ENCODE data around the gene EDEM3.
"Not testable (repeated sequence)": the region's sequence is repeated elsewhere in the genome, so short reads cannot be mapped to it uniquely, and the experiment has no call there.

The EDEM3 gene

GRCh38 chr1:184764483-184764882 lies 9.8 kb upstream of the EDEM3 start:
- Histone ChIP-seq H3K4me1 (ENCODE audit: control insufficient read depth, insufficient read depth, low read length) (no peaks in the 10 kb centered on the region), H3K4me2 (ENCODE audit: low read length) (no peak overlapping the region), H3K4me3 (ENCODE audit: low read length) (no peak overlapping the region), H3K36me3 (ENCODE audit: insufficient read depth, low read length) (no peaks in the 10 kb centered on the region), H3K27me3 (ENCODE audit: control insufficient read depth, insufficient read depth, low read length) (peaks cover 7% of the 10 kb centered on the region), H3K9me3 (replicated peaks; ENCODE audit: low read length) (no peaks in the 10 kb centered on the region), H3K9ac (ENCODE audit: low read depth, low read length) (no peak overlapping the region)

- H3K4me3 ChIP-seq (ENCODE audit: low read length); H3K9me3 ChIP-seq (replicated peaks; ENCODE audit: low read length); H3K4me1 ChIP-seq (ENCODE audit: control insufficient read depth, insufficient read depth, low read length); H3K4me2 ChIP-seq (ENCODE audit: low read length); H3K27me3 ChIP-seq (ENCODE audit: control insufficient read depth, insufficient read depth, low read length); H3K36me3 ChIP-seq (ENCODE audit: insufficient read depth, low read length); H3K9ac ChIP-seq (ENCODE audit: low read depth, low read length): not testable (repeated sequence)
Measured at GRCh38 chr1:184763520-184763919, 8.9 kb upstream of the EDEM3 start.

- no peaks in the 10 kb centered on the region for H3K4me1 ChIP-seq (ENCODE audit: control insufficient read depth, insufficient read depth, low read length)
- H3K9ac ChIP-seq (ENCODE audit: low read depth, low read length): no peak overlapping the region
- H3K9me3 ChIP-seq (replicated peaks; ENCODE audit: low read length): no peaks in the 10 kb centered on the region
- H3K4me2 ChIP-seq (ENCODE audit: low read length): no peak overlapping the region
- H3K4me3 ChIP-seq (ENCODE audit: low read length): no peak overlapping the region
- H3K27me3 ChIP-seq (ENCODE audit: control insufficient read depth, insufficient read depth, low read length): no peaks in the 10 kb centered on the region
- H3K36me3 ChIP-seq (ENCODE audit: insufficient read depth, low read length): no peaks in the 10 kb centered on the region
Measured at GRCh38 chr1:184761969-184762485, 7.4 kb upstream of the EDEM3 start.

GRCh38 chr1:184759651-184760050 lies 5.0 kb upstream of the EDEM3 start:
- Histone ChIP-seq H3K4me2 (ENCODE audit: low read length) (no peak overlapping the region), H3K9ac (ENCODE audit: low read depth, low read length) (no peak overlapping the region), H3K9me3 (replicated peaks; ENCODE audit: low read length) (no peaks in the 10 kb centered on the region), H3K27me3 (ENCODE audit: control insufficient read depth, insufficient read depth, low read length) (no peaks in the 10 kb centered on the region), H3K36me3 (ENCODE audit: insufficient read depth, low read length) (no peaks in the 10 kb centered on the region), H3K4me1 (ENCODE audit: control insufficient read depth, insufficient read depth, low read length) (peaks cover 5% of the 10 kb centered on the region), H3K4me3 (ENCODE audit: low read length) (no peak overlapping the region)

GRCh38 chr1:184759112-184759511 lies 4.5 kb upstream of the EDEM3 start:
- H3K4me2 ChIP-seq (ENCODE audit: low read length): no peak overlapping the region
- peaks cover 5% of the 10 kb centered on the region for H3K4me1 ChIP-seq (ENCODE audit: control insufficient read depth, insufficient read depth, low read length)
- no peak overlapping the region for H3K9ac ChIP-seq (ENCODE audit: low read depth, low read length)
- no peaks in the 10 kb centered on the region for H3K9me3 ChIP-seq (replicated peaks; ENCODE audit: low read length)
- H3K36me3 ChIP-seq (ENCODE audit: insufficient read depth, low read length): no peaks in the 10 kb centered on the region
- H3K4me3 ChIP-seq (ENCODE audit: low read length): no peak overlapping the region
- no peaks in the 10 kb centered on the region for H3K27me3 ChIP-seq (ENCODE audit: control insufficient read depth, insufficient read depth, low read length)

- Histone ChIP-seq H3K4me3 (ENCODE audit: low read length) (no peak overlapping the region), H3K4me1 (ENCODE audit: control insufficient read depth, insufficient read depth, low read length) (peaks cover 13% of the 10 kb centered on the region), H3K9ac (ENCODE audit: low read depth, low read length) (no peak overlapping the region), H3K36me3 (ENCODE audit: insufficient read depth, low read length) (no peaks in the 10 kb centered on the region), H3K27me3 (ENCODE audit: control insufficient read depth, insufficient read depth, low read length) (no peaks in the 10 kb centered on the region), H3K9me3 (replicated peaks; ENCODE audit: low read length) (no peaks in the 10 kb centered on the region), H3K4me2 (ENCODE audit: low read length) (no peak overlapping the region)
Measured at GRCh38 chr1:184757891-184758290, 3.2 kb upstream of the EDEM3 start.

- no peak overlapping the region for H3K9ac ChIP-seq (ENCODE audit: low read depth, low read length)
- no peaks in the 10 kb centered on the region for H3K36me3 ChIP-seq (ENCODE audit: insufficient read depth, low read length)
- no peak overlapping the region for H3K4me3 ChIP-seq (ENCODE audit: low read length)
- peaks cover 16% of the 10 kb centered on the region for H3K4me1 ChIP-seq (ENCODE audit: control insufficient read depth, insufficient read depth, low read length)
- H3K9me3 ChIP-seq (replicated peaks; ENCODE audit: low read length): no peaks in the 10 kb centered on the region
- no peak overlapping the region for H3K4me2 ChIP-seq (ENCODE audit: low read length)
- H3K27me3 ChIP-seq (ENCODE audit: control insufficient read depth, insufficient read depth, low read length): no peaks in the 10 kb centered on the region
Measured at GRCh38 chr1:184757406-184757805, 2.7 kb upstream of the EDEM3 start.

- Histone ChIP-seq H3K4me3 (ENCODE audit: low read length) (peak overlapping the region; percentile 86), H3K4me1 (ENCODE audit: control insufficient read depth, insufficient read depth, low read length) (peaks cover 16% of the 10 kb centered on the region), H3K36me3 (ENCODE audit: insufficient read depth, low read length) (no peaks in the 10 kb centered on the region), H3K27me3 (ENCODE audit: control insufficient read depth, insufficient read depth, low read length) (no peaks in the 10 kb centered on the region), H3K9ac (ENCODE audit: low read depth, low read length) (peak overlapping the region; percentile 77), H3K9me3 (replicated peaks; ENCODE audit: low read length) (no peaks in the 10 kb centered on the region), H3K4me2 (ENCODE audit: low read length) (peak overlapping the region; percentile 89)
Measured at GRCh38 chr1:184755226-184756065, 788 bp upstream of the EDEM3 start.

GRCh38 chr1:184753608-184754475 lies 816 bp downstream of the EDEM3 start:
- H3K36me3 ChIP-seq (ENCODE audit: insufficient read depth, low read length): no peaks in the 10 kb centered on the region
- no peaks in the 10 kb centered on the region for H3K27me3 ChIP-seq (ENCODE audit: control insufficient read depth, insufficient read depth, low read length)
- no peaks in the 10 kb centered on the region for H3K9me3 ChIP-seq (replicated peaks; ENCODE audit: low read length)
- peak overlapping the region; percentile 94 for H3K9ac ChIP-seq (ENCODE audit: low read depth, low read length)
- peak overlapping the region; percentile 85 for H3K4me2 ChIP-seq (ENCODE audit: low read length)
- peaks cover 16% of the 10 kb centered on the region for H3K4me1 ChIP-seq (ENCODE audit: control insufficient read depth, insufficient read depth, low read length)
- H3K4me3 ChIP-seq (ENCODE audit: low read length): peak overlapping the region; percentile 95

GRCh38 chr1:184753117-184753516 lies 1.5 kb downstream of the EDEM3 start:
- Histone ChIP-seq H3K4me1 (ENCODE audit: control insufficient read depth, insufficient read depth, low read length) (peaks cover 16% of the 10 kb centered on the region), H3K4me2 (ENCODE audit: low read length) (peak overlapping the region; percentile 85), H3K36me3 (ENCODE audit: insufficient read depth, low read length) (no peaks in the 10 kb centered on the region), H3K27me3 (ENCODE audit: control insufficient read depth, insufficient read depth, low read length) (no peaks in the 10 kb centered on the region), H3K9ac (ENCODE audit: low read depth, low read length) (peak overlapping the region; percentile 94), H3K4me3 (ENCODE audit: low read length) (peak overlapping the region; percentile 95), H3K9me3 (replicated peaks; ENCODE audit: low read length) (no peaks in the 10 kb centered on the region)

- H3K36me3 ChIP-seq (ENCODE audit: insufficient read depth, low read length): no peaks in the 10 kb centered on the region
- H3K9me3 ChIP-seq (replicated peaks; ENCODE audit: low read length): no peaks in the 10 kb centered on the region
- peaks cover 16% of the 10 kb centered on the region for H3K4me1 ChIP-seq (ENCODE audit: control insufficient read depth, insufficient read depth, low read length)
- no peak overlapping the region for H3K4me3 ChIP-seq (ENCODE audit: low read length)
- H3K9ac ChIP-seq (ENCODE audit: low read depth, low read length): no peak overlapping the region
- H3K4me2 ChIP-seq (ENCODE audit: low read length): peak overlapping the region; percentile 85
- H3K27me3 ChIP-seq (ENCODE audit: control insufficient read depth, insufficient read depth, low read length): no peaks in the 10 kb centered on the region
Measured at GRCh38 chr1:184752656-184753055, 2.0 kb downstream of the EDEM3 start.

Measured in skeletal muscle satellite cell (primary cell).